Parathyroid adenoma (tissue), 2 donors: ENCODE data around the gene DPH7.
"Not testable (repeated sequence)": the region's sequence is repeated elsewhere in the genome, so short reads cannot be mapped to it uniquely, and the experiment has no call there.

Experiments used
- H2AFZ ChIP-seq: fragments of 300-600 bp; sonication (generic); one replicate; pipeline ENCODE4 v1.7.0; 2017; ENCODE audit warnings: antibody characterized with exemption, mild to moderate bottlenecking
- H3K27ac ChIP-seq: fragments of 300-600 bp; sonication (generic); one replicate; pipeline ENCODE4 v1.7.0; 2017
- H3K27me3 ChIP-seq: fragments of 300-600 bp; sonication (generic); one replicate; pipeline ENCODE4 v1.7.0; 2017; ENCODE audit warnings: low read length; ENCODE audit not compliant: control insufficient read depth, insufficient read depth
- H3K36me3 ChIP-seq: fragments of 300-600 bp; sonication (generic); one replicate; pipeline ENCODE4 v1.7.0; 2017; ENCODE audit warnings: low read length; ENCODE audit not compliant: control insufficient read depth, insufficient read depth
- H3K4me1 ChIP-seq: fragments of 300-600 bp; sonication (generic); one replicate; pipeline ENCODE4 v1.7.0; 2017; ENCODE audit warnings: control low read depth
- H3K4me2 ChIP-seq: fragments of 300-600 bp; sonication (generic); one replicate; pipeline ENCODE4 v1.7.0; 2017; ENCODE audit warnings: low read length
- H3K4me3 ChIP-seq: fragments of 300-600 bp; sonication (generic); one replicate; pipeline ENCODE4 v1.7.0; 2017; ENCODE audit warnings: low read depth, low read length
- H3K79me2 ChIP-seq: fragments of 300-600 bp; sonication (generic); one replicate; pipeline ENCODE4 v1.7.0; 2017; ENCODE audit warnings: control low read depth
- H3K9ac ChIP-seq: fragments of 300-600 bp; sonication (generic); one replicate; pipeline ENCODE4 v1.7.0; 2017; ENCODE audit warnings: mild to moderate bottlenecking
- H3K9me3 ChIP-seq: fragments of 300-600 bp; sonication (generic); one replicate; pipeline ENCODE4 v1.7.0; 2017; ENCODE audit warnings: low read length; ENCODE audit not compliant: control insufficient read depth
- CTCF ChIP-seq: fragments of 300-600 bp; sonication (generic); IDR thresholded peaks from one replicate; pipeline ENCODE4 v1.7.0; 2017; ENCODE audit warnings: antibody characterized with exemption, mild to moderate bottlenecking
- donor health status: primary hyperparathyroidism.

The DPH7 gene

GRCh38 chr9:137535120-137535428 lies 43.7 kb downstream of the DPH7 start:
- Histone ChIP-seq H3K4me1 (no peaks in the 10 kb centered on the region), H3K79me2 (no peaks in the 10 kb centered on the region), H3K36me3 (no peaks in the 10 kb centered on the region), H3K9me3 (no peaks in the 10 kb centered on the region), H3K4me3 (no peak overlapping the region), H3K27me3 (no peaks in the 10 kb centered on the region), H3K27ac (no peak overlapping the region), H3K9ac (no peak overlapping the region), H2AFZ (no peak overlapping the region), H3K4me2 (no peak overlapping the region)
- TF ChIP-seq CTCF = no peak

DNA sequence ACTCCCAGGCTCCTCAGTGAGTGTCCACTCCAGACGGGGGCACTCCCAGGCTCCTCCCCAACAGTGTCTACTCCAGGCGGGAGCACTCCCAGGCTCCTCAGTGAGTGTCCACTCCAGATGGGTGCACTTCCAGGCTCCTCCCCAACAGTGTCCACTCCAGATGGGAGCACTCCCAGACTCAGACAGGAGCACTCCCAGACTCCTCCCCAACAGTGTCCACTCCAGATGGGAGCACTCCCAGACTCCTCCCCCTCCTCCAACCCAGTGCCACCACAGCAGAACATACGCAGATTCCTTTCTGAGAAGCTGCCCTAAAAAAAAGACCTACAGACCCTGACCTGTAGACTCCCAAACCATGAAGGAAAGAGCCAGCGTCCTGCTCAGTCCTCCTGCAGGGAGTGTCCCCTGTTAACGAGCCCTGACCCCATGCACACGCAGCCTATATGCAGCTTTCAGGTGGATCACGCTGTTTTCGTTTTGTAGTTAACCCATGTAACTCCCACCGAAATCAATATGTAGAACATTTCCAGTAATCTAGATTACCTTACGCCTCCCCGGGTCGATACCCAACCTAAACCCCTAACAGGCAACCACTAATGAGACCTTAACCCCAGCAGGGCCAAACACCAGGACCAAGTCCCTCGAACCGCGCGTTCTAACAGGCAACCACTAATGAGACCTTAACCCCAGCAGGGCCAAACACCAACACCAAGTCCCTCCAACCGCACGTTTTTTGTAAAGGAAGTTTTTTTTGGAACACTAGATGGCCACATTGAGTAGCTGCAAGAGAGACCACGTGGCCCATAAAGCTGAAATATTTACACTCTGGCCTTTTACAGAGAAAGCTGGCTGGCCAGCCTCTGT lies 44.2 kb downstream of the DPH7 start:
- H3K4me2 ChIP-seq = no peak overlapping the region
- H3K4me3 ChIP-seq = no peak overlapping the region
- H2AFZ ChIP-seq = no peak overlapping the region
- H3K27ac ChIP-seq = no peak overlapping the region
- H3K9me3 ChIP-seq = no peaks in the 10 kb centered on the region
- no peak overlapping the region for H3K9ac ChIP-seq
- TF ChIP-seq CTCF = peak; percentile 64
- H3K36me3 ChIP-seq = no peaks in the 10 kb centered on the region
- H3K27me3 ChIP-seq = no peaks in the 10 kb centered on the region
- H3K79me2 ChIP-seq = no peaks in the 10 kb centered on the region
- no peaks in the 10 kb centered on the region for H3K4me1 ChIP-seq

DNA sequence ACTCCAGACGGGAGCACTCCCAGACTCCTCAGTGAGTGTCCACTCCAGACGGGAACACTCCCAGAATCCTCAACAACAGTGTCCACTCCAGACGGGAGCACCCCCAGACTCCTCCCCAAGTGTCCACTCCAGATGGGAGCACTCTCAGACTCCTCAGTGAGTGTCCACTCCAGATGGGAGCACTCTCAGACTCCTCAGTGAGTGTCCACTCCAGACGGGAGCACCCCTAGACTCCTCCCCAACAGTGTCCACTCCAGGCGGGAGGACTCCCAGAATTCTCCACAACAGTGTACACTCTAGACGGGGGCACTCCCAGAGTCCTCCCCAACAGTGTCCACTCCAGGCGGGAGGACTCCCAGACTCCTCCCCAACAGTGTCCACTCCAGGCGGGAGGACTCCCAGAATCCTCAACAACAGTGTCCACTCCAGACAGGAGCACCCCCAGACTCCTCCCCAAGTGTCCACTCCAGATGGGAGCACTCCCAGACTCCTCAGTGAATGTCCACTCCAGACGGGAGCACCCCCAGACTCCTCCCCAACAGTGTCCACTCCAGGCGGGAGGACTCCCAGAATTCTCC lies 45.7 kb downstream of the DPH7 start:
- H3K4me2 ChIP-seq, H3K27ac ChIP-seq, H3K4me1 ChIP-seq, H2AFZ ChIP-seq, H3K9me3 ChIP-seq, H3K4me3 ChIP-seq, H3K27me3 ChIP-seq, H3K79me2 ChIP-seq, H3K36me3 ChIP-seq, H3K9ac ChIP-seq: not testable (repeated sequence)

- Histone ChIP-seq H3K9ac (no peak overlapping the region), H2AFZ (no peak overlapping the region), H3K4me1 (no peaks in the 10 kb centered on the region), H3K36me3 (no peaks in the 10 kb centered on the region), H3K27ac (no peak overlapping the region), H3K9me3 (no peaks in the 10 kb centered on the region), H3K79me2 (no peaks in the 10 kb centered on the region), H3K27me3 (no peaks in the 10 kb centered on the region), H3K4me3 (no peak overlapping the region), H3K4me2 (no peak overlapping the region)
- no peak for TF ChIP-seq CTCF
Observed at GRCh38 chr9:137531099-137531765, 47.5 kb downstream of the DPH7 start.

- no peaks in the 10 kb centered on the region for H3K4me1 ChIP-seq
- no peaks in the 10 kb centered on the region for H3K9me3 ChIP-seq
- no peak overlapping the region for H2AFZ ChIP-seq
- H3K4me2 ChIP-seq = no peak overlapping the region
- no peak overlapping the region for H3K9ac ChIP-seq
- no peak overlapping the region for H3K4me3 ChIP-seq
- H3K27me3 ChIP-seq = no peaks in the 10 kb centered on the region
- H3K36me3 ChIP-seq = no peaks in the 10 kb centered on the region
- no peak for TF ChIP-seq CTCF
- no peak overlapping the region for H3K27ac ChIP-seq
- H3K79me2 ChIP-seq = no peaks in the 10 kb centered on the region
Observed at GRCh38 chr9:137530331-137530730, 48.4 kb downstream of the DPH7 start.
